GM12874 (cell line): Measurements from ENCODE around the gene CDH12.

Experiments used
- CTCF ChIP-seq: IDR thresholded peaks from 2 replicates; pipeline ENCODE4 v1.5.1; 2011; ENCODE audit warnings: low read depth, mild to moderate bottlenecking, control low read depth, low read length, moderate library complexity; ENCODE audit not compliant: insufficient read depth

CDH12 gene

GRCh38 chr5:21776466-21776865, 1076.7 kb downstream of the CDH12 start:
- TF ChIP-seq CTCF = no peak

- TF ChIP-seq CTCF = no peak
Observed at GRCh38 chr5:21774801-21775200, 1078.3 kb downstream of the CDH12 start.

GRCh38 chr5:21774281-21774680, 1078.9 kb downstream of the CDH12 start:
- no peak for TF ChIP-seq CTCF

- no peak for TF ChIP-seq CTCF
Observed at GRCh38 chr5:21773456-21773855, 1079.7 kb downstream of the CDH12 start.

GRCh38 chr5:21765406-21765805, 1087.7 kb downstream of the CDH12 start:
- TF ChIP-seq CTCF = no peak

- TF ChIP-seq CTCF = no peak
Observed at GRCh38 chr5:21739096-21739495, 1114.0 kb downstream of the CDH12 start.

GRCh38 chr5:21723500-21723899, 1129.6 kb downstream of the CDH12 start:
- no peak for TF ChIP-seq CTCF
